ENCODE data around the gene JAKMIP2. TPM values are rescaled to one million over a fixed set of nuclear protein-coding genes. Genes with fewer than 3 reads are reported as not detected.

Gene JAKMIP2
- total and polyA plus RNA-seq, 2 donors (not counting 3 experiments of a cell fraction or from before 2014, with no cell fraction given): not detected

DNA sequence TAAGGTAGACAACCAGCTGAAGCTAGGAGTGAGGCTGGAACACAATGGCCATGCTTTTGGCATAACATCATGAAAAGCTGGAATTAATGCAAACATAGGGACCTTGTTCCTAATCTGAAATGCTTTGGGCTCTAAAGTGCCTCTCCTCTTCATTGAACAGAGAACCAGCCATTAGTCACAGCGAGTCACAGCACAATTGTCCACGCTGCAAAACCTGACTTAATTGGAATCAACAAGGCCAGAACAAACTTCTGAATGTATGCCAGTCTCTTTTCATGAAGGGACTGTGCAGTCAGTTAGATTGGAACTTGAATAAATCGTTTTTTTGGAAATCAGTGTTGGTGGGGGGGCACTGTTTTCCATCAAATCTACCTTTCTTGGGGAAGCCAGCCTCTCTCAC, 96.5 kb downstream of the JAKMIP2 start:
- Histone ChIP-seq H4K20me1 (replicated peaks; ENCODE audit: control insufficient read depth, extremely low read depth, insufficient read depth, low read length) (no peaks in the 10 kb centered on the region), H3K4me2 (ENCODE audit: insufficient read depth, low read length) (no peak overlapping the region), H3K4me3 (replicated peaks in 1 of 3; ENCODE audit: insufficient read depth in 1 of 3, low read depth in 1 of 3, low read length in 3 of 3) (no peak overlapping the region), H3K36me3 (ENCODE audit: control insufficient read depth in 2 of 2, extremely low read depth in 1 of 2, insufficient read depth in 2 of 2, low read length in 2 of 2) (no peaks in the 10 kb centered on the region), H3K27me3 (ENCODE audit: control insufficient read depth in 2 of 2, insufficient read depth in 2 of 2, low read length in 2 of 2) (no peaks in the 10 kb centered on the region), H3K9ac (replicated peaks; ENCODE audit: extremely low read depth, insufficient read depth, low read length) (no peak overlapping the region), H3K9me1 (replicated peaks; ENCODE audit: control insufficient read depth, extremely low read depth, insufficient read depth, low read length) (no peaks in the 10 kb centered on the region), H3K4me1 (ENCODE audit: control insufficient read depth, extremely low read depth, insufficient read depth, low read length) (no peaks in the 10 kb centered on the region), H3K27ac (ENCODE audit: insufficient read depth, low read depth, low read length) (no peak overlapping the region), H3K79me2 (ENCODE audit: control insufficient read depth, insufficient read depth, low read length) (no peaks in the 10 kb centered on the region), H3K9me3 (replicated peaks; ENCODE audit: control insufficient read depth, insufficient read depth, low read length) (no peaks in the 10 kb centered on the region), H2AFZ (ENCODE audit: low read depth, low read length) (no peak overlapping the region)
- POLR2A ChIA-PET: no interaction called here
- no peak for DNase-seq (ENCODE audit: low read depth, low spot score)
- BruUV-seq (replicated peaks): no TSS peak
- TF ChIP-seq MAX (IDR thresholded peaks at IDR 0.05; ENCODE audit: insufficient read depth, insufficient read length): no peak
- FAIRE-seq: no peak
- dilution Hi-C loops (cut with MboI; ENCODE audit: extremely low pct_ligation_motif_present, low sequenced_read_pairs): no loop called here
- CTCF ChIA-PET: interaction anchor here (1.4 kb wide), 1 partner anchor 9 kb away, joined by 7 read pairs; no protein-coding TSS in a partner anchor
- intact Hi-C loops (cut with micrococcal nuclease): no loop called here

- no peak for DNase-seq (ENCODE audit: low read depth, low spot score)
- no peak overlapping the region for H3K4me3 ChIP-seq (replicated peaks in 1 of 3; ENCODE audit: insufficient read depth in 1 of 3, low read depth in 1 of 3, low read length in 3 of 3)
- H3K9me1 ChIP-seq (replicated peaks; ENCODE audit: control insufficient read depth, extremely low read depth, insufficient read depth, low read length): no peaks in the 10 kb centered on the region
- H3K79me2 ChIP-seq (ENCODE audit: control insufficient read depth, insufficient read depth, low read length): no peaks in the 10 kb centered on the region
- H3K9me3 ChIP-seq (replicated peaks; ENCODE audit: control insufficient read depth, insufficient read depth, low read length): no peaks in the 10 kb centered on the region
- CTCF ChIA-PET: no interaction called here
- no peak overlapping the region for H2AFZ ChIP-seq (ENCODE audit: low read depth, low read length)
- no peak for FAIRE-seq
- dilution Hi-C loops (cut with MboI; ENCODE audit: extremely low pct_ligation_motif_present, low sequenced_read_pairs): no loop called here
- POLR2A ChIA-PET: no interaction called here
- no peak overlapping the region for H3K27ac ChIP-seq (ENCODE audit: insufficient read depth, low read depth, low read length)
- H3K4me2 ChIP-seq (ENCODE audit: insufficient read depth, low read length): no peak overlapping the region
- intact Hi-C loops (cut with micrococcal nuclease): no loop called here
- H3K27me3 ChIP-seq (ENCODE audit: control insufficient read depth in 2 of 2, insufficient read depth in 2 of 2, low read length in 2 of 2): peaks cover 0 to 2% of the 10 kb centered on the region in 2 experiments
- no peak overlapping the region for H3K9ac ChIP-seq (replicated peaks; ENCODE audit: extremely low read depth, insufficient read depth, low read length)
- no peaks in the 10 kb centered on the region for H3K4me1 ChIP-seq (ENCODE audit: control insufficient read depth, extremely low read depth, insufficient read depth, low read length)
- H3K36me3 ChIP-seq (ENCODE audit: control insufficient read depth in 2 of 2, extremely low read depth in 1 of 2, insufficient read depth in 2 of 2, low read length in 2 of 2): no peaks in the 10 kb centered on the region
- TF ChIP-seq MAX (IDR thresholded peaks at IDR 0.05; ENCODE audit: insufficient read depth, insufficient read length): no peak
- TF ChIP-seq JUN (IDR thresholded peaks at IDR 0.05; ENCODE audit: borderline replicate concordance, insufficient read depth, insufficient read length, low read depth): no peak
- no peak for TF ChIP-seq FOS (IDR thresholded peaks at IDR 0.05; ENCODE audit: borderline replicate concordance, insufficient read depth, low read length)
- no peak for TF ChIP-seq POLR2AphosphoS5 (IDR thresholded peaks at IDR 0.05; ENCODE audit: insufficient read depth, low read depth, low read length)
- TF ChIP-seq POLR2A (IDR thresholded peaks at IDR 0.05; ENCODE audit: low read depth, low read length): no peak
- no peak for TF ChIP-seq EZH2 (IDR thresholded peaks at IDR 0.05; ENCODE audit: borderline replicate concordance, low read depth, low read length, severe bottlenecking)
- TF ChIP-seq, protein P1, sequence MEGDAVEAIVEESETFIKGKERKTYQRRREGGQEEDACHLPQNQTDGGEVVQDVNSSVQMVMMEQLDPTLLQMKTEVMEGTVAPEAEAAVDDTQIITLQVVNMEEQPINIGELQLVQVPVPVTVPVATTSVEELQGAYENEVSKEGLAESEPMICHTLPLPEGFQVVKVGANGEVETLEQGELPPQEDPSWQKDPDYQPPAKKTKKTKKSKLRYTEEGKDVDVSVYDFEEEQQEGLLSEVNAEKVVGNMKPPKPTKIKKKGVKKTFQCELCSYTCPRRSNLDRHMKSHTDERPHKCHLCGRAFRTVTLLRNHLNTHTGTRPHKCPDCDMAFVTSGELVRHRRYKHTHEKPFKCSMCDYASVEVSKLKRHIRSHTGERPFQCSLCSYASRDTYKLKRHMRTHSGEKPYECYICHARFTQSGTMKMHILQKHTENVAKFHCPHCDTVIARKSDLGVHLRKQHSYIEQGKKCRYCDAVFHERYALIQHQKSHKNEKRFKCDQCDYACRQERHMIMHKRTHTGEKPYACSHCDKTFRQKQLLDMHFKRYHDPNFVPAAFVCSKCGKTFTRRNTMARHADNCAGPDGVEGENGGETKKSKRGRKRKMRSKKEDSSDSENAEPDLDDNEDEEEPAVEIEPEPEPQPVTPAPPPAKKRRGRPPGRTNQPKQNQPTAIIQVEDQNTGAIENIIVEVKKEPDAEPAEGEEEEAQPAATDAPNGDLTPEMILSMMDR (IDR thresholded peaks at IDR 0.05; ENCODE audit: extremely low read depth in 1 of 2, insufficient read depth in 1 of 2, low read depth in 1 of 2, low read length in 2 of 2): no peak
- no peak for TF ChIP-seq GATA2 (IDR thresholded peaks at IDR 0.05; ENCODE audit: insufficient read depth, insufficient read length, low read depth, low read length)
- no peak for TF ChIP-seq MYC (IDR thresholded peaks at IDR 0.05; ENCODE audit: low read depth, low read length)
- no peaks in the 10 kb centered on the region for H4K20me1 ChIP-seq (replicated peaks; ENCODE audit: control insufficient read depth, extremely low read depth, insufficient read depth, low read length)
- no TSS peak for BruUV-seq (replicated peaks)
These were observed 107.4 kb downstream of the JAKMIP2 start for GRCh38 chr5:147675168-147675567.
